Endothelial cell of umbilical vein (primary cell): ENCODE results near the gene SLC25A48.

Experiments
- CTCF ChIP-seq, 2 donors: IDR thresholded peaks; 1 replicate in 1 of 2; 2 replicates in 1 of 2; pipeline ENCODE4 v1.5.1; 2011; ENCODE audit warnings: low read length in 2 of 2, mild to moderate bottlenecking in 2 of 2, moderate library complexity in 2 of 2, control low read depth in 1 of 2, inconsistent platforms in 1 of 2, low read depth in 1 of 2; ENCODE audit not compliant: insufficient read depth in 1 of 2; ENCODE audit errors: extremely low read depth in 1 of 2
- EZH2 ChIP-seq: IDR thresholded peaks from 2 replicates; pipeline ENCODE4 v1.6.1; 2012; ENCODE audit warnings: borderline replicate concordance, low read depth, mild to moderate bottlenecking, moderate library complexity, low read length, inconsistent platforms; ENCODE audit not compliant: severe bottlenecking
- GATA2 ChIP-seq: IDR thresholded peaks from 2 replicates; pipeline ENCODE4 v1.7.0; 2011; ENCODE audit warnings: low read depth, mild to moderate bottlenecking, moderate library complexity, mixed read lengths, low read length; ENCODE audit not compliant: insufficient read length, insufficient read depth
- JUN ChIP-seq: IDR thresholded peaks from 2 replicates; pipeline ENCODE4 v1.6.1; 2011; ENCODE audit warnings: borderline replicate concordance, low read depth; ENCODE audit not compliant: insufficient read length, insufficient read depth
- MAX ChIP-seq: IDR thresholded peaks from 2 replicates; pipeline ENCODE4 v1.6.1; 2011; ENCODE audit not compliant: insufficient read depth, insufficient read length
- MYC ChIP-seq: IDR thresholded peaks from one replicate; pipeline ENCODE4 v1.6.1; 2011; ENCODE audit warnings: mild to moderate bottlenecking, low read depth, low read length
- POLR2A ChIP-seq: IDR thresholded peaks from 2 replicates; pipeline ENCODE4 v1.6.1; 2012; ENCODE audit warnings: low read depth, mild to moderate bottlenecking, control low read depth, low read length
- POLR2AphosphoS5 ChIP-seq: IDR thresholded peaks from 2 replicates; pipeline ENCODE4 v1.6.1; 2012; ENCODE audit warnings: low read depth, mild to moderate bottlenecking, control low read depth, low read length, moderate library complexity; ENCODE audit not compliant: insufficient read depth

DNA sequence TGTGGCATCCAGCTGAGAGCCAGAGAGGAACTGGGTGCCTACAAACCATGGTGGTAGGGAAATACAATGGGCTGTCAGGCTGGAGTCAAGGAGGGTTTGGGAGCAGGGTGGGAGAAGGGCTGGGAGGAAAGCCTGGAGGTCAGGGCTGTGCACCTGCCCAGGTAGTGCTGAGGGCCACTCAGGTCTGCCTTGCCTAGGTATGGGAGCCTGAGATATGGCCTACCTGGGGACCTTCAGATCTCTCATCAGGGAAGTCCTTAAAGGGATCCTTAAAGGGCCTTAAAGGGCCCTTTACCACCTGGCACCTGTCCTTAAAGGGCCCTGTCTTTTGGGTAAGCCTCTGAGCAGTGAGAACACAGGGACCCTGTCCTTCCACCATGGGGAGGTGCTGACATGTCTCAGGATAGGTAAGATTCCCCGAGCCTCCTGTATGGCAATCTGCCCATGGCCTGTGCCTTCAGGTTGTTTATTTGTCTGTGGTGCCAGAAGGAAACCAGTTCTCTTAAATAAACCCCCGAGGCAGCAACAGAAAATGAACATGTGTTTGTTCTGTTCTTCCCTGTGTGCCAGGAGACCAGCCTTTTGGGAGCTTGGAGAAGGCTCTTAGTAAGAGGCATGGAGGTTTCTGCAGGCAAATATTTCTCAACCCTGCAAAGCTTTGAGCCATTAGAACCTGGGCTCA, 23.3 kb downstream of the SLC25A48 start:
- TF ChIP-seq CTCF (IDR thresholded peaks at IDR 0.05; ENCODE audit: extremely low read depth in 1 of 2, insufficient read depth in 1 of 2, low read depth in 1 of 2, low read length in 2 of 2) (no peak), POLR2A (no peak), POLR2AphosphoS5 (no peak), MAX (no peak), GATA2 (no peak), JUN (no peak), EZH2 (no peak), MYC (no peak)
